NCI-H146 treated with DMSO at 0.1 percent for 48 hours (cell line): ENCODE data around the gene TRIM3.

ENCODE experiments used
- DNase-seq: peaks from one replicate; lab custom pipeline; 2025; ENCODE audit not compliant: unreplicated experiment; lab: John Stamatoyannopoulos, UW

Gene TRIM3

DNA sequence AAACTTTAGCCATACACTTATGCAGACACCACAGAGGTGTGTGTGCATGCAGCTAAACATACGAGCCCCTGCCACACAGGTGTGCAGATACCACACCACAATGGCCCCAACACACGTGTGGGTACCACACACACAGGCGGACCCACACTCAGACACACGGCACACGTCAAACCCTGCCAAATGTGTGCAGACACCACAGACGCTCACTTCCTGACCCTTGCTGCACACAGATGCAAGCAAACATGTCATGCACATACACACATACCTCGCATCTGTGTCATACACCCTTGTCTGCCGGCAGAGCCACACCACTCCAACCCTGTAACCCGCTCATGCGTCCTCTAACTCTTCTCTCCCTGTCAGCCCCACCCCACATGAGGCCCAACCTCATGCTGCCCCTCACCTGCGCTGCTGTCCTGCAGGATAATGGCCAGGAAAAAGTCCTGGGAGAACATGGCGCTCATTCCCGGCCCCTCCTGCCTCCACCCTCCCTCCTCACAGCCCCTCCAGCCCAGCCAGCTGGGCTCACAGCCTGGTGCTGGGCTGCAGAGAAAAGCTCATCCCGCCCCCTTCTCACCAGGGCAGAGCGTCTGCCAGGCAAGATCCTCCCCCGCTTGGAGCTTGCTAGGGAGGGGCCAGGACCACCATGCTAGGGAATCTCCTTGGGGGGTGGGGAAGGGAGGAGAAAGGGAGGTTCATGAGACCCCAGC is 69.2 kb downstream of the TRIM3 start:
- no peak for DNase-seq

DNA sequence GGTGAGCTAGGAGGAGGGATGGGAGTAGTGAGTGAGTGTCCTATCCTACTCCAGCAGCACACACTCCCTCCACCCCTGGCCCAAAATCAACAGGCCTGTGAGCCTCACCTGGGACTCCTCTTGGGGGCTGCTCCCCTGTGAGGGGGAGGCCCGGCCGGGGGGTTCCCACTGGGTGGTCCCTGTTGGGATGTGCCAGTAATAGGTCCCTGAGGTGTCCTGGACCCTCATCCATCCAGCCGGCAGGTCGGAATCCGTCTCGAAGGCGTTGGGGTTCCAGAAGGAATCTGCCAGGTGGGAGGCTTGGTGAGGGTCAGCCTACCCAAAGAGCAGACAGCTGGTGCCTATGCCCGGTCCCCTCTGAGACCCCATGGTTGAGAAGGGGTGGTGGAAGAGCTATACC is 70.2 kb downstream of the TRIM3 start:
- no peak for DNase-seq

DNA sequence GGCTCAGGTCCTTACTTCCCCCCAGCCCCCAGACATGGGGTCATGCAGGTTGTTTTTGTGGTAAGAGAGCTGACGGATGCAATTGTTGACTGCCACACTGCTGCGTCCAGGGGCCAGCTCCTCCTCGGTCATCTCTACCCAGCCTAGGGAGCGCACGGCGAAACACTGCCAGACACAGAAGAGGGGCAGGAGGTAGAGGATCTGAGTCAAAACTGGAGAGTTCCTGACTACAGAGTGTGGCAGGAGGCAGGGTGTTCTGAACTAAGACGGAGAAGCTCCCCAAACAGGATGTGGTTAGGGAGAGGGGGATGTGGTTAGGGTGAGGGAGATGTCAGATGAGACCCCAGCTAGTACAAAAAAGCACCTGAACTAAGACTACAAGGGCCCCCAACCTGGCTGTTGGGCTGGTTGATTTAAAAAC is 71.2 kb downstream of the TRIM3 start:
- no peak for DNase-seq

DNA sequence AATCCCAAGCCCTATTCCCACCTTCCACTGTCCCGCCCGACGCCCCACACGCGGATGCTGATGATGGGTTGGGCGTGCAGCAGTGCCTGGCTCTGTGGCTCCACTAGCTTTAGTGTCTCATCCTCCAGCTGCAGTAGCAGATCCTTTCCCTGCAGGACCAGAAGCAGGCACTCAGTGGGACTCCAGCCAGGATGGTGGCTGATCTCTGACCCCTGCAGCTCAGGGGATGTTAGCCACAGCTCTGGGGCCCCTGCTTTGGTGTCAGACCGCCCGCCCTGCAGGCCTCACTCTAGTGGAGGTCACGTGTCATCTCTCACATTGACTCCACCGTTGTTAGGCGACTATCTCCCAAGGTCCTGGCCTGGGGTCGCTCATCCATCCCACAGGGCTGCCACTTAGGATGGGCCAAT is 71.7 kb downstream of the TRIM3 start:
- DNase-seq, result no peak

DNA sequence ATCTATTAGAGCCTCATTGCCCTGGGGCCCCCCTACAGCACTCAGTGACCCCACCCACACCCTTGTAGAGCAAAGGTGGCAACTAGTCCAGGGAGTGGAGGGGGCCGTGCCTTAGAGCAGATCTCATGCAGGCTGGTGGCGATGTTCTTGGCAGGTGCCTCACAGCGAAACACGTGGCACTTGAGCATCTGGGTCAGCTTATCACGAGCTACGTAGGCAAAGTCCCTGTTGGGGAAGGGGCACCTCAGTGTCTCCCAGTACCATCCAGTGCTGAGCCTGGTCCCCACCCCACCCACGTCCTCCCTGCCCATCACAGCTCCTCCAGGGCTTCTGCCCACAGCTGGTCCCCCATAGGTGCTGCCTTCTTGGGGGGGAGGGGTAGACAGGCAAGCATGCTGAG is 72.3 kb downstream of the TRIM3 start:
- DNase-seq, result no peak

DNA sequence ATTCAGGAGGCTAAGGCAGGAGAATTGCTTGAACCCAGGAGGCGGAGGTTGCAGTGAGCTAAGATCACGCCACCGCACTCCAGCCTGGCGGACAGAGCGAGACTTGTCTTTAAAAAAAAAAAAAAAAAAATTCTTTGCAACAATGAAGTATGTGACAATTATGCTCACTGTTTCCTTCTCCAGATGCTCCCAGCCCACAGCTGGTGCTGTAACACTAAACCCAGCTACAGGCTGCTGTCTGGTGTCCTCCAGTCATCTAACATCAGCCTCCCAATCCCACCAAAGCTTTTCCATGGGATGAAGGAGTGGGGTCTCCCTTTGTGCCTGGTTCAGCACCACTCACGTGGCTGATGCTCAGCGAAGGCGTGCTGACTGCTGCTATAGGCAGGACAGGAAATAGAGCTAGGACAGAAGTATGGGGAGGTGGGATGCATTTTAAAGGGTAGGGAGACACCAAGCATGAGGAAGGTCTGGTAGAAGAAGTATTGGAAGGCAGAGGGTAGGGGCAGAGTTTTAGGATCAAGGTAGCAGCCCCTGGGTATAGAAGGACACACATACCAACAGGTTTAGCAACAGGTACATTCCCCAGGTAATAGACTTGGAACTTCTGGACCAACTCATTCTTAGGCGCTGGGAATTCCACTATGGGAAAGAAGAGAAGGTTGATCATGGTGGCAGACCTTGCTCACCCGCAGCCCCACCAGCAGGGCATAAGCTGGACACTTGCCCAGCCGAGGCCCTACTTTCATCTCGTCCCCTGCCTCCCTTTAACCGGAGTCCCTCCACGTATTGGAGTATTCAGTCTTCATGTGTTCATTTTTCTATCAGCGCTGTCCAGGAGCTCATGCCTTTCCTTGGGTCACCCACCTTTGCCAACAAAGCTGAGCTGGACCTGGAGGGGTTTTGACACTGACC is 73.1 kb downstream of the TRIM3 start:
- DNase-seq, result no peak
